GM21390 (cell line): ENCODE measurements around the gene MT2A.
A peak's percentile ranks its signal among the peaks of the same experiment; 100 is the strongest.
"Not testable (repeated sequence)": the region's sequence is repeated elsewhere in the genome, so short reads cannot be mapped to it uniquely, and the experiment has no call there.

Source experiments
- ATAC-seq: cut with Tn5 transposase; IDR thresholded peaks from one replicate; pipeline ENCODE4 v1.9.1; 2021; ENCODE audit not compliant: unreplicated experiment

Gene MT2A

GRCh38 chr16:56608043-56608875 is at the start of gene MT2A:
MT2A (plus strand) TSS chr16:56608584; CDS start chr16:56608656, 72 bp downstream.
- ATAC-seq, result peak; percentile 81

GRCh38 chr16:56559109-56559508 is 49.3 kb upstream of the MT2A start:
- ATAC-seq, result no peak

GRCh38 chr16:56560447-56560846 is 47.9 kb upstream of the MT2A start:
- no peak for ATAC-seq

GRCh38 chr16:56561126-56561525 is 47.3 kb upstream of the MT2A start:
- no peak for ATAC-seq

- no peak for ATAC-seq
Observed at GRCh38 chr16:56564793-56565477, 43.4 kb upstream of the MT2A start, which contains the start of gene MT4. MT4 (plus strand) TSS chr16:56565073; CDS start chr16:56565129, 56 bp downstream.

- ATAC-seq, result no peak
Observed at GRCh38 chr16:56569971-56570370, 38.4 kb upstream of the MT2A start.

GRCh38 chr16:56571525-56571924 is 36.9 kb upstream of the MT2A start:
- ATAC-seq, result no peak

GRCh38 chr16:56574625-56575024 is 33.8 kb upstream of the MT2A start:
- no peak for ATAC-seq

GRCh38 chr16:56576585-56577299 is 31.6 kb upstream of the MT2A start:
- peak; percentile 92 for ATAC-seq

GRCh38 chr16:56577300-56577625 is 31.1 kb upstream of the MT2A start:
- ATAC-seq, result no peak

GRCh38 chr16:56580391-56581048 is 27.9 kb upstream of the MT2A start:
- no peak for ATAC-seq

- ATAC-seq, result not testable (repeated sequence)
Observed at GRCh38 chr16:56582911-56583310, 25.5 kb upstream of the MT2A start.

GRCh38 chr16:56583351-56584168 is 24.8 kb upstream of the MT2A start:
- ATAC-seq, result no peak

- ATAC-seq, result no peak
Observed at GRCh38 chr16:56584276-56584675, 24.1 kb upstream of the MT2A start.

- ATAC-seq, result no peak
Observed at GRCh38 chr16:56588781-56589140, 19.6 kb upstream of the MT2A start.

- no peak for ATAC-seq
Observed at GRCh38 chr16:56589141-56590039, 19.0 kb upstream of the MT2A start, which contains the start of gene MT3. MT3 (plus strand) TSS chr16:56589528; CDS start chr16:56589591, 63 bp downstream.

GRCh38 chr16:56591377-56592060 is 16.9 kb upstream of the MT2A start:
- no peak for ATAC-seq

- ATAC-seq, result no peak
Observed at GRCh38 chr16:56593573-56594291, 14.7 kb upstream of the MT2A start.
